Fibroblast of the aortic adventitia (primary cell): ENCODE measurements around the gene TUBA3D. TPM values are rescaled to one million over a fixed set of nuclear protein-coding genes. Genes with fewer than 3 reads are reported as not detected.
"Not testable (repeated sequence)": the region's sequence is repeated elsewhere in the genome, so short reads cannot be mapped to it uniquely, and the experiment has no call there.

Experiments
- DNase-seq: peaks from one replicate; pipeline ENCODE4 v3.0.0-alpha.2; 2010; ENCODE audit warnings: low read depth
- H3K4me3 ChIP-seq: 2 replicates; pipeline ENCODE4 v1.5.1; 2011; ENCODE audit warnings: low read depth, mild to moderate bottlenecking, control low read depth, low read length, moderate library complexity
- total RNA-seq: library from RNA; depleted of rRNA; stranded (reverse); fragments of >200 nt; gene quantifications from 2 replicates; pipeline ENCODE4 v1.2.3, GENCODE V29; 2012; ENCODE audit warnings: low replicate concordance
- TF ChIP-seq, protein P1 (sequence below): IDR thresholded peaks from 2 replicates; pipeline ENCODE4 v1.5.1; 2011; ENCODE audit warnings: mild to moderate bottlenecking, low read length, control low read depth, inconsistent platforms; ENCODE audit not compliant: insufficient read depth

The TUBA3D gene
- total RNA-seq, 1 donor: not detected

DNA sequence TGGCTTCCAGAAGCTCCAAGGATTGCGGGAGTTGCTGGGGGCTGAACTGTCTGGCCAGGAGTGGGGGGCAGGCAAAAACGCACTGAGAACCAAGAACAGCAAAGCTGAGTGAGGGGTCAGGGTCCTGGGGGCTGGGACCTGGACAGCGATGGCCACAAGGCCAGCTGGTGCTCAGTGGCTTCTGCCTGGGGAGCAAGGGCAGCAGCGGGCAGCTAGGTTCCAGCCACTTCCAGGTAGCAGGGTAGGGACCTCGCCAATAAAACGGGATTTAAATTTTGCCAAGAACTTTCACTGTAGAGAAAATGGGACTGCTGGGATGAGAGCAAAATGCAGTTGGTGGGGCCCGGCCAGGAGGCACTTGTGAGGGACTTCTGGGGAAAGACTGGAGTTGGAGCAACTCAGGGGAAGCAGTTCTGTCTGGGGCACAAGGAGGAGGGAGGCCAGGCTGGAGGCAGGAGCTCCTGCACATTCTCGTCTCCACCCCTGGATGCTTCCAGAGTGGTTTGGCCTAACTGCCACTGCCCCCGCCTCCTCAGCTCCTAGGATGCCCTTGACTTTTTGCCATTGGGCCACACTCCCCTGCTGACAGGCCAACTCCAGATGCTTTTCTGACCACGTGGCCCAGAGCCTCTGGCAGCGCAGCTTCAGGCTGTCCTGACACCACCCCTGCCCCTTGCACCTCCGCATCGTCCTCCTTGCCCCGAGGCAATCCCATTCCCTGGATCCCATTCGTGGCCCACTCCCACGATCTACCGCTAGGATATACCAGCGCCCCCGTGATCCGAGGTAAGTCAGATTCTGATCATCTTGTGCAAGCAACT is 46.3 kb downstream of the TUBA3D start:
- TF ChIP-seq, protein P1, sequence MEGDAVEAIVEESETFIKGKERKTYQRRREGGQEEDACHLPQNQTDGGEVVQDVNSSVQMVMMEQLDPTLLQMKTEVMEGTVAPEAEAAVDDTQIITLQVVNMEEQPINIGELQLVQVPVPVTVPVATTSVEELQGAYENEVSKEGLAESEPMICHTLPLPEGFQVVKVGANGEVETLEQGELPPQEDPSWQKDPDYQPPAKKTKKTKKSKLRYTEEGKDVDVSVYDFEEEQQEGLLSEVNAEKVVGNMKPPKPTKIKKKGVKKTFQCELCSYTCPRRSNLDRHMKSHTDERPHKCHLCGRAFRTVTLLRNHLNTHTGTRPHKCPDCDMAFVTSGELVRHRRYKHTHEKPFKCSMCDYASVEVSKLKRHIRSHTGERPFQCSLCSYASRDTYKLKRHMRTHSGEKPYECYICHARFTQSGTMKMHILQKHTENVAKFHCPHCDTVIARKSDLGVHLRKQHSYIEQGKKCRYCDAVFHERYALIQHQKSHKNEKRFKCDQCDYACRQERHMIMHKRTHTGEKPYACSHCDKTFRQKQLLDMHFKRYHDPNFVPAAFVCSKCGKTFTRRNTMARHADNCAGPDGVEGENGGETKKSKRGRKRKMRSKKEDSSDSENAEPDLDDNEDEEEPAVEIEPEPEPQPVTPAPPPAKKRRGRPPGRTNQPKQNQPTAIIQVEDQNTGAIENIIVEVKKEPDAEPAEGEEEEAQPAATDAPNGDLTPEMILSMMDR: no peak
- peak; percentile 17 for DNase-seq
- H3K4me3 ChIP-seq: no peak overlapping the region

DNA sequence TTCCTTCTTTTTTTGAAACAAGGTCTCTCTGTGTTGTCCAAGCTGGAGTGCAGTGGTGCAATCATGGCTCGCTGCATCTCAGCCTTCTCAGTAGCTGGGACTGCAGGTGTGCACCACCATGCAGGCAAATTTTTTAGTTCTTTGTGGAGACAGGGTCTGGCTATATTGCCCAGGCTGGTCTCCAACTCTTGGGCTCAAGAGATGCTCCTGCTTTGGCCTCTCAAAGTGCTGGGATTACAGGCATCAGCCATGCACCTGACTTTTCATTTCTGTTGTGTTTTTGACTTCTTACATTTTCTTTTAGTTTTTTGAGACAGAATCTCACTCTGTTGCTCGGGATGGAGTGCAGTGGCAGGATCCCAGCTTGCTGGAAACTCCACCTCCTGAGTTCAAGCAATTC is 49.3 kb downstream of the TUBA3D start:
- not testable (repeated sequence) for DNase-seq, H3K4me3 ChIP-seq

DNA sequence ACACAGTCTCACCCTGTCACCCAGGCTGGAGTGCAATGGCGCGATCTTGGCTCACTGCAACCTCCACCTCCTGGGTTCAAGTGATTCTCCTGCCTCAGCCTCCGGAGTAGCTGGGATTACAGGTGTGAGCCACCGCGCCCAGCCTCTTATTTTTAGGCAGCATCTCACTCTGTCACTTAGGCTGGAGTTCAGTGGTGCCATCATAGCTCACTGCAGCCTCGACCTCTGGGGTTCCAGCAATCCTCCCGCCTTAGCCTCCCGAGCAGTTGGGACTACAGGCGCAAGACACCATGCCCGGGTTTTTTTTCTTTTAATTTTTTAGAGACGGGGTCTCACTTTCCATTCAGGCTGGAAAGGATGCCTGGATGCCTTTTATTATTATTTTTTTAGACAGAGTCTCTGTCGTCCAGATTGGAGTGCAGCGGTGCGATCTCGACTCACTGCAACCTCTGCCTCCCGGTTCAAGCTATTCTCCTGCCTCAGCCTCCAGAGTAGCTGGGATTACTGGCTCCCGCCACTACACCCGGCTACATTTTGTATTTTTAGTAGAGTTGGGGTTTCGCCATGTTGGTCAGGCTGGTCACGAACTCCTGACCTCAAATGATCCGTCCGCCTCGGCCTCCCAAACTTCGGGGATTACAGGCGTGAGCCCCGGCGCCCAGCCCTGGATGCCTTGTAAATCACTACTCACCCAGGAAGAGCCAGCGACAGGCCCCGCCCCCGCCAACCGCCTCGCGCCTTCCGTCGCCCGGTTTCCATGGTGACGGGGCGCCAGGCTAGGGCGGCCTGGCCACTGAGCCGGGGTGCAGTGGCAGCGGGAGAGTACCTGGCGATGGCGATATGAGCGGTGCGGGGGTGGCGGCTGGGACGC is 51.4 kb downstream of the TUBA3D start, which contains the start of gene CCDC74A:
CCDC74A (plus strand) TSS at position 758 of the 871 bp plus-strand sequence; CDS start at position 841, 83 bp downstream.
- H3K4me3 ChIP-seq: peak within 1 kb of the TSS; percentile 58
- DNase-seq: peak; percentile 33

DNA sequence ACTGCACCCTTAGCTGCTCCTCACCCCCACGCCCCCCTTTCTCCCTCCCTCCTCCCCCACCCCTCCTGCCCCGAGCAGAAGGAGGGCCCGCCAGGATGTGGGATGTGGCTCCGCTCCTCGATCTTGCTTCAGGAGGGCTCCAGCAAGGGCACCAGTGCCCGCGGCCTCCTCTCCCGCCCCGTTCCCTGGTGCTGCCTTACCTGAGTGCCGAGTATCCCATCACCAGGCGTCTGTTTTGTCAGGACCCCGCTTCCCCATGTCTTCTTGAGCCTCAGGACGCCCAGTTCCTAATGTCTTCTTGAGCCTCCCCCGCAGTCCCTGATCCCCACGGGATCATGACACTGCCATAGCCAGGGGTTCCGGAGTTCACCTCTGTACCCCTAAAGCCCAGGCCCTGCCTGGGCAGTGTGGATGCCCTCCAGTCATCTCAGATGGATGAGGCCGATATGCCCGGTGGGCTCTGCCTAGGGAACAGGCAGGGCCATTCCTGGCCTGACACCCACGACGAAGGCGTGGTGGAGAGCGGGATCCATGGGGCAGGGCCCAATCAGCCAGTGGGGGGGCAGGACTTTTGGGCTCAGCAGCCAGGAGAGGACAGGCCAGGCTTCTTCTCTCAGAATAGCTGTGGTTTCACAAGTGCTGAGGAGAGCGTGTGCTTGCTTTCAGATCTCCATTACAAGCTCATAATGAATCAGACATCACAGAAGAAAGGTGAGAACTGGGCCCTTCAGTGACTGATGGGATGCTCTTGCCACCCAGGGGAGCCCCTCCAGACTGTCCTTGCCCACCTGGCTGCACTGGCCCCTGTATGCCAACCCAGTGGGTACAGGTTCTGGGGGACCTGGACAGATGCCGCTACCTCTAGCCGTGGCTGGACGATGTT is 53.3 kb downstream of the TUBA3D start:
- DNase-seq, H3K4me3 ChIP-seq: not testable (repeated sequence)

DNA sequence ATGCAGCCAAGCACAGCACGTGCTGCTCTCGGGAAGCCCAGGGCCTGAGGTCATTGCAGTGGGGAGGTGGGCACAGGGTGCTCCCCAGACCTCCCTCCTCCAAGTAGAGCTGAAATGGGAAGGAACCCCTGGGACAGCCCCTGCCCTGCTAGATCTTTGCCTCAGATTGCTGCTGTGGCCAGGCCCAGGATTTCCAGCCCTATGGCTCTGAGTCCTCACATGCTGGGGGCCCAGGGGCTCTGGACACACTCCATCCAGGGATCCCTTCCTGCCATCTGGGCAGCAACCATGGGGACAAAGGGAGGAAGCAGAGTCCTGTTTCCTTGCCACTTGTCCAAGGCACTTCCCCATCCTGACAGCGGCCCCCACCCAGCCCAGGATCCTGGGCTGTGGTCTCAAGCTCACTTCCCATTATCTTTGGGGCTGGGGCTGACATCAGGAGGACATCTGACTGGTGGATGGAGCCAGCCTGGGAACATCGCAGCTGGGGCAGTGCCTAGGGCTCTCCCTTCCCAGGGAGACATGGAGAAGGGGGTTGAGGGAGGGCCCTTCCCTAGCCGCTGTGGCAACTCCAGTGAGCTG is 54.0 kb downstream of the TUBA3D start:
- DNase-seq, H3K4me3 ChIP-seq: not testable (repeated sequence)

DNA sequence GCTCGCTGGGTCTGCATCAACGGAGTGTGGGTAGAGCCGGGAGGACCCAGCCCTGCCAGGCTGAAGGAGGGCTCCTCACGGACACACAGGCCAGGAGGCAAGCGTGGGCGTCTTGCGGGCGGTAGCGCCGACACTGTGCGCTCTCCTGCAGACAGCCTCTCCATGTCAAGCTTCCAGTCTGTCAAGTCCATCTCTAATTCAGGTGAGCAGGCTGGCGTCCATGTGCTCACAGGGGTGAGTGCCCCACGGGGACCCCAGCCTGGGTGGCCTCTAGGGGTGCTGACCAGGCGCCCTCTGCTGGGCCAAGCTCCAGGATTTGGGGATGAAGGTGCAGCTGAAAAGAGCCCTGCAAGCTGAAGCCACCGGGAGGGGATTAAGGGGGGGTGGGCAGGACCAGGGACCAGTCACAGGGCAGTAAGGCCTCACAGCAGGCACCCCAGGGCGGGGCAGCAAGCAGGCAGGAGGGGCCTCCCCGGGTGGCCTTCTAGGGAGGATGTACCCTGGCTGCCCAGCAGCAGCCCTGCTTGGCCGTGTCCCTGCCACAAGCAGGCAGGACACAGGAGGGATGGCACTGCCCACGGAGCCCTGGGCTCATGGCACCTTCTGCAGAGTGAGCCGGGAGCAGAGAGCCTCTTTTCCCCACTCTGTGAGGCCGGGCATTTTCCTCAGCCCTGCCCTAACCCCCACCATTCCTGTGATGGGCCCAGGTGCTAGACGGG is 54.9 kb downstream of the TUBA3D start:
- DNase-seq, H3K4me3 ChIP-seq: not testable (repeated sequence)

DNA sequence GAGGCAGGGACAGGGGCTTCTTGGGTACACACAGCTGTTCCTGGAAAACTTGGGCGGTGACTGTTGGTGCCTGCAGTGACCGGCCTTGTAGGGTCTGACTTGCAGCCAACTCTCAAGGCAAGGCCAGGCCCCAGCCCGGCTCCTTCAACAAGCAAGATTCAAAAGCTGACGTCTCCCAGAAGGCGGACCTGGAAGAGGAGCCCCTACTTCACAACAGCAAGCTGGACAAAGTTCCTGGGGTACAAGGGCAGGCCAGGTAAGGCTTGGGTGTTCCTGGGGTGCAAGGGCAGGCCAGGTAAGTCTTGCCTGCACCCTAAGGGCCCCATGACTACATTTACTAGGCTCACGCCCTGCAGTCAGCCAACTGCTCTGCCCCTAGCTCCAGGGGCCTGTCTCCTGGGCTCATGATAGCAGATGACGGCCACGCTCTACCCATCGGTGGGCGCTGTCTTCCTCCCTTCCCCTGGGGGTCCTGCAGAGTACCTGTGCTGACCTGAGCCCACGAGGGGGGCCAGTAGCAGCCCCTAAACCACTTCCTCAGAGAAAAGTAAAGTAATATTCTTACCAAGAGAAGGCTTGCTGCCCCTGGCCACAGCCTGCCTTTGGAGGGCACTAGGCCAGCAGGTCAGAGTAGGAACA is 55.7 kb downstream of the TUBA3D start:
- not testable (repeated sequence) for DNase-seq, H3K4me3 ChIP-seq

Other genes with a start within 250 kb of the TUBA3D start
- gene RAB6D, start 112.0 kb upstream of the TUBA3D start, total RNA-seq: under 0.01 TPM in 1 of 2 replicates, not detected in the other
- gene MZT2A, start 16.3 kb downstream of the TUBA3D start, total RNA-seq: 66.8 and 172 TPM in 2 replicates
- gene CCDC74A, start 51.8 kb downstream of the TUBA3D start, total RNA-seq: 15.1 and 34.4 TPM in 2 replicates